ENCODE results near the gene ATP5F1D.

DNA sequence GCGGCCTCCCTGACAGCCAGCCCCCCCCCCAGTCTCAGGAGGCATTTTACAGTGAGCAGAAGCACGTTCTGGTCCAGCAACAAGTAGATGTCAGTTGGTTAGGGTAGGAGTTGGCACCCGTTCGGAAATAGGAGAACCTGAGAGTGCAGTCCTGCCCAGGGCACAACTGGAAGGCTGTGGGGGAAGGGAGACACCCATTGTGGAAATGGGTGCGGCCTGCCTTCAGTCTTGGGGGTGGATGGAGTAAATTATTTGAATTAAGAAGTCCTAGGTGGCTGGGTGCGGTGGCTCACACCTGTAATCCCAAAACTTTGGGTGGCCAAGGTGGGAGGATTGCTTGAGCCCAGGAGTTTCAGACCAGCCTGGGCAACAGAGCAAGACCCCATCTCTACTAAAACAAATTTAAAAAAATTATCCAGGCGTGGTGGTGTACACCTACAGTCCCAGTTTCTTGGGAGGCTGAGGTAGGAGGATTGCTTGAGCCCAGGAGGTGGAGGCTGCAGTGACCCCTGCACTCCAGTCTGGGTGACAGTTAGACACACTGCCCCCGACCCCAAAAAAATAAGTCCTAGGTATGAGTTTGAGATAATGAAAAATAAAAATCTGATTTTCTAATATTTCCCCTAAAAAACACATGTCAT lies 28.8 kb downstream of the ATP5F1D start:
- TF ChIP-seq, protein P1, sequence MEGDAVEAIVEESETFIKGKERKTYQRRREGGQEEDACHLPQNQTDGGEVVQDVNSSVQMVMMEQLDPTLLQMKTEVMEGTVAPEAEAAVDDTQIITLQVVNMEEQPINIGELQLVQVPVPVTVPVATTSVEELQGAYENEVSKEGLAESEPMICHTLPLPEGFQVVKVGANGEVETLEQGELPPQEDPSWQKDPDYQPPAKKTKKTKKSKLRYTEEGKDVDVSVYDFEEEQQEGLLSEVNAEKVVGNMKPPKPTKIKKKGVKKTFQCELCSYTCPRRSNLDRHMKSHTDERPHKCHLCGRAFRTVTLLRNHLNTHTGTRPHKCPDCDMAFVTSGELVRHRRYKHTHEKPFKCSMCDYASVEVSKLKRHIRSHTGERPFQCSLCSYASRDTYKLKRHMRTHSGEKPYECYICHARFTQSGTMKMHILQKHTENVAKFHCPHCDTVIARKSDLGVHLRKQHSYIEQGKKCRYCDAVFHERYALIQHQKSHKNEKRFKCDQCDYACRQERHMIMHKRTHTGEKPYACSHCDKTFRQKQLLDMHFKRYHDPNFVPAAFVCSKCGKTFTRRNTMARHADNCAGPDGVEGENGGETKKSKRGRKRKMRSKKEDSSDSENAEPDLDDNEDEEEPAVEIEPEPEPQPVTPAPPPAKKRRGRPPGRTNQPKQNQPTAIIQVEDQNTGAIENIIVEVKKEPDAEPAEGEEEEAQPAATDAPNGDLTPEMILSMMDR (IDR thresholded peaks at IDR 0.05; ENCODE audit: low read depth, low read length): no peak
- no peak for TF ChIP-seq EZH2phosphoT487 (IDR thresholded peaks at IDR 0.05; ENCODE audit: low read depth)
